Measurements from ENCODE around the gene THBD. TPM values are rescaled to one million over a fixed set of nuclear protein-coding genes. Genes with fewer than 3 reads are reported as not detected.

The THBD gene
- polyA plus RNA-seq, 1 donor: 5.7 TPM

DNA sequence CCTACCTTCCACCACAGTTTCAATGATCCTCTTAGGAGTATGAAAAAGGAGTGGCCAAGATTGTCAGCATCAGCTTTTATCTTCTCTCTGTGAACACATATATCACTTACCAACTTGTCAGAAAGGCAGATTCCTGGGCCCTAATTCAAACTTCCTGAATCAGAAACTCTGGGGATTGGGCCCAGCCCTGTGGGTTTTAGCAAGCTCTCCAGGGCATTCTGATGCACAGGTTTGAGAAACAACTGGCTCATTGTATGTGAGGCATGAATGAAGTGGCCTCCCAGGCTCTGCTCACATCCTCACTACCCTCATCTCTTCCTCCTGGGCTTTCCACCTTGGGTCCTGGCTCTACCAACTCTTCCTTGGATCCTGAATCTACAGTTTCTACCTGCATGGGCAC lies 13.2 kb upstream of the THBD start:
- H3K36me3 ChIP-seq (ENCODE audit: control insufficient read depth, insufficient read depth, low read length): no peaks in the 10 kb centered on the region
- no peaks in the 10 kb centered on the region for H3K9me3 ChIP-seq (ENCODE audit: control insufficient read depth, low read depth, low read length)
- no peaks in the 10 kb centered on the region for H3K27me3 ChIP-seq (ENCODE audit: control insufficient read depth, insufficient read depth, low read length)
- H3K4me1 ChIP-seq (ENCODE audit: control insufficient read depth, insufficient read depth, low read length): peaks cover 3% of the 10 kb centered on the region
- H3K4me3 ChIP-seq (ENCODE audit: low read length): no peak overlapping the region
- H3K27ac ChIP-seq (ENCODE audit: low read length): no peak overlapping the region
- DNase-seq: no peak

- Histone ChIP-seq H3K27ac (ENCODE audit: low read length) (no peak overlapping the region), H3K9me3 (ENCODE audit: control insufficient read depth, low read depth, low read length) (no peaks in the 10 kb centered on the region), H3K4me3 (ENCODE audit: low read length) (no peak overlapping the region), H3K36me3 (ENCODE audit: control insufficient read depth, insufficient read depth, low read length) (no peaks in the 10 kb centered on the region), H3K4me1 (ENCODE audit: control insufficient read depth, insufficient read depth, low read length) (peaks cover 3% of the 10 kb centered on the region), H3K27me3 (ENCODE audit: control insufficient read depth, insufficient read depth, low read length) (no peaks in the 10 kb centered on the region)
- peak in 1 of 2 donors; percentile 38 for DNase-seq
- WGBS (ENCODE audit: insufficient coverage, low lambda C conversion rate): 100% methylated on average over 1 of the region's 8 CpGs
Measured at GRCh38 chr20:23061734-23062561, 12.5 kb upstream of the THBD start.

DNA sequence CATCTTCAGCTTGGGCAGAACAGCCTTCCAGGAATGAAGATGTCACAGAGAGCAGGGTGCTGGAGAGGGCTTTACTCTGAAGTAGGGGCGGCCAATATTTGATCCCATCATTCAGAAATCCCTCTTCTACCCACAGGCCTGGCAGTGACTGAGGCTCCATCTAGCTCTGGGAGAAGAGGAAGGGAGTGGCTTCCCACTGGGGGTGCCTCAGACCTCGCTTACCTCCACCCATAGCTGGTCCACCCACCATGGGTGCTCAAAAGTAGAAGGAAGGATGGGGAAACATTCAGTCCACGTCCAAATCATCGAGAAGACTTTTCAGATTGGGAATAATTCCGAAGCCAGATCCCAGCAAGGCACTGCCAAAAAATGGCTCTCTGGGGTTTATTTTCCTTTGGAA lies 11.8 kb upstream of the THBD start:
- Histone ChIP-seq H3K9me3 (ENCODE audit: control insufficient read depth, low read depth, low read length) (no peaks in the 10 kb centered on the region), H3K4me1 (ENCODE audit: control insufficient read depth, insufficient read depth, low read length) (peaks cover 3% of the 10 kb centered on the region), H3K27ac (ENCODE audit: low read length) (no peak overlapping the region), H3K36me3 (ENCODE audit: control insufficient read depth, insufficient read depth, low read length) (no peaks in the 10 kb centered on the region), H3K4me3 (ENCODE audit: low read length) (no peak overlapping the region), H3K27me3 (ENCODE audit: control insufficient read depth, insufficient read depth, low read length) (no peaks in the 10 kb centered on the region)
- no peak for DNase-seq
- 100% methylated on average over 1 of the region's 5 CpGs for WGBS (ENCODE audit: insufficient coverage, low lambda C conversion rate)

DNA sequence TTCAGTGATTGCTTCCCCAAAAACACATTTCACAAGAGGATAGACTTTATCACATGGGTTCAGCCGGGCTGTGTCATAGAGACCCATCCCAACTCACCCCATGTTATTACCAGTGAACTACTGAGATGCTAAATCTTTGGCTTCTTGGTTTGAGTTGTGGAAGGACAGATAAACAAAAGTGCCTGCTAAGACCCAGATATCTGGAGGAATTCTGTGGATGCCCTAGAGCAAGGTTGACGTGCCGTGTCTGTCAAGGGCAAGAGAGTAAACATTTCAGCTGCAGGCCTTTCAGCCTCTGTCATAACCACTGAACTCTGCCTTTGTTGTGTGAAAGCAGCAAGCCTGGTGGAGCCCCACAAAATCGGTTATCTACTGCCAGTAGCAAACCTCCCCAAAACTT lies 11.2 kb upstream of the THBD start:
- Histone ChIP-seq H3K9me3 (ENCODE audit: control insufficient read depth, low read depth, low read length) (no peaks in the 10 kb centered on the region), H3K4me3 (ENCODE audit: low read length) (no peak overlapping the region), H3K27ac (ENCODE audit: low read length) (no peak overlapping the region), H3K27me3 (ENCODE audit: control insufficient read depth, insufficient read depth, low read length) (no peaks in the 10 kb centered on the region), H3K36me3 (ENCODE audit: control insufficient read depth, insufficient read depth, low read length) (no peaks in the 10 kb centered on the region), H3K4me1 (ENCODE audit: control insufficient read depth, insufficient read depth, low read length) (peaks cover 3% of the 10 kb centered on the region)
- WGBS (ENCODE audit: insufficient coverage, low lambda C conversion rate): no CpG with 5 or more reads among the region's 4 CpGs
- no peak for DNase-seq

DNA sequence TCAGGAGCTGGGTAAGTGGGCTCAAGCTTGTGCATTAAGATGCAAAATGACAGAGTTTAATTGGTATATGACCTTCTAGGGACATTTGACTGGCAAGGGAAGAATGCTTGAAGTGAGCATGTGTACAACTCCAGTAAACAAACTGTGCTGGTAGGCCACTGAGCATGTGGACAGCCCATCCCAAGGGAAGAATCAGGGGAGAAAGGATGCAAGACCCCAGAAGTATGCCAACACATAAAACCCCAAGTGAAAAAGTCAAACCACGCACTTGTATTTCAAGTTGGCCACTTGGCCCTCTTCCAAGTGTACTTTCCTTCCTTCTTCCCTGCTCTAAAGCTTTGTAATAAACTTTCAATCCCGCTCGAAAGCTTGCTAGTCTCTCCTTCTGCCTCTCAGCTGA lies 10.4 kb upstream of the THBD start:
- Histone ChIP-seq H3K27me3 (ENCODE audit: control insufficient read depth, insufficient read depth, low read length) (no peaks in the 10 kb centered on the region), H3K36me3 (ENCODE audit: control insufficient read depth, insufficient read depth, low read length) (no peaks in the 10 kb centered on the region), H3K27ac (ENCODE audit: low read length) (no peak overlapping the region), H3K9me3 (ENCODE audit: control insufficient read depth, low read depth, low read length) (no peaks in the 10 kb centered on the region), H3K4me1 (ENCODE audit: control insufficient read depth, insufficient read depth, low read length) (peaks cover 3% of the 10 kb centered on the region), H3K4me3 (ENCODE audit: low read length) (no peak overlapping the region)
- whole genome bisulfite sequencing (ENCODE audit: insufficient coverage, low lambda C conversion rate): 72% methylated on average over 2 of the region's 3 CpGs
- no peak for DNase-seq

GRCh38 chr20:23059001-23059400 lies 9.5 kb upstream of the THBD start:
- Histone ChIP-seq H3K4me3 (ENCODE audit: low read length) (no peak overlapping the region), H3K4me1 (ENCODE audit: control insufficient read depth, insufficient read depth, low read length) (peaks cover 3% of the 10 kb centered on the region), H3K27ac (ENCODE audit: low read length) (no peak overlapping the region), H3K27me3 (ENCODE audit: control insufficient read depth, insufficient read depth, low read length) (peaks cover 4% of the 10 kb centered on the region), H3K36me3 (ENCODE audit: control insufficient read depth, insufficient read depth, low read length) (no peaks in the 10 kb centered on the region), H3K9me3 (ENCODE audit: control insufficient read depth, low read depth, low read length) (no peaks in the 10 kb centered on the region)
- no peak for DNase-seq
- WGBS (ENCODE audit: insufficient coverage, low lambda C conversion rate): 89% methylated on average over 3 of the region's 3 CpGs

- Histone ChIP-seq H3K4me3 (ENCODE audit: low read length) (no peak overlapping the region), H3K27ac (ENCODE audit: low read length) (no peak overlapping the region), H3K4me1 (ENCODE audit: control insufficient read depth, insufficient read depth, low read length) (peaks cover 3% of the 10 kb centered on the region), H3K36me3 (ENCODE audit: control insufficient read depth, insufficient read depth, low read length) (no peaks in the 10 kb centered on the region), H3K9me3 (ENCODE audit: control insufficient read depth, low read depth, low read length) (no peaks in the 10 kb centered on the region), H3K27me3 (ENCODE audit: control insufficient read depth, insufficient read depth, low read length) (peaks cover 9% of the 10 kb centered on the region)
- no peak for DNase-seq
- WGBS (ENCODE audit: insufficient coverage, low lambda C conversion rate): no CpG with 5 or more reads among the region's 1 CpG
Measured at GRCh38 chr20:23058240-23058639, 8.8 kb upstream of the THBD start.

GRCh38 chr20:23052904-23053303 lies 3.4 kb upstream of the THBD start:
- WGBS (ENCODE audit: insufficient coverage, low lambda C conversion rate): 100% methylated on average over 2 of the region's 5 CpGs
- no peak overlapping the region for H3K4me3 ChIP-seq (ENCODE audit: low read length)
- no peaks in the 10 kb centered on the region for H3K9me3 ChIP-seq (ENCODE audit: control insufficient read depth, low read depth, low read length)
- peaks cover 60% of the 10 kb centered on the region for H3K27me3 ChIP-seq (ENCODE audit: control insufficient read depth, insufficient read depth, low read length)
- peaks cover 2% of the 10 kb centered on the region for H3K4me1 ChIP-seq (ENCODE audit: control insufficient read depth, insufficient read depth, low read length)
- no peak overlapping the region for H3K27ac ChIP-seq (ENCODE audit: low read length)
- H3K36me3 ChIP-seq (ENCODE audit: control insufficient read depth, insufficient read depth, low read length): no peaks in the 10 kb centered on the region
- DNase-seq: no peak

- H3K4me3 ChIP-seq (ENCODE audit: low read length): peak overlapping the region; percentile 35
- H3K36me3 ChIP-seq (ENCODE audit: control insufficient read depth, insufficient read depth, low read length): no peaks in the 10 kb centered on the region
- H3K27me3 ChIP-seq (ENCODE audit: control insufficient read depth, insufficient read depth, low read length): peaks cover 75% of the 10 kb centered on the region
- peaks cover 4% of the 10 kb centered on the region for H3K4me1 ChIP-seq (ENCODE audit: control insufficient read depth, insufficient read depth, low read length)
- no CpG with 5 or more reads among the region's 46 CpGs for WGBS (ENCODE audit: insufficient coverage, low lambda C conversion rate)
- H3K27ac ChIP-seq (ENCODE audit: low read length): no peak overlapping the region
- no peaks in the 10 kb centered on the region for H3K9me3 ChIP-seq (ENCODE audit: control insufficient read depth, low read depth, low read length)
- peak; percentile 57 to 70 for DNase-seq
Measured at GRCh38 chr20:23050847-23051627, 1.6 kb upstream of the THBD start.

GRCh38 chr20:23050076-23050838 lies 785 bp upstream of the THBD start:
- no peaks in the 10 kb centered on the region for H3K36me3 ChIP-seq (ENCODE audit: control insufficient read depth, insufficient read depth, low read length)
- no CpG with 5 or more reads among the region's 48 CpGs for WGBS (ENCODE audit: insufficient coverage, low lambda C conversion rate)
- peaks cover 80% of the 10 kb centered on the region for H3K27me3 ChIP-seq (ENCODE audit: control insufficient read depth, insufficient read depth, low read length)
- DNase-seq: peak in 1 of 2 donors; percentile 48
- H3K27ac ChIP-seq (ENCODE audit: low read length): no peak overlapping the region
- peaks cover 4% of the 10 kb centered on the region for H3K4me1 ChIP-seq (ENCODE audit: control insufficient read depth, insufficient read depth, low read length)
- no peaks in the 10 kb centered on the region for H3K9me3 ChIP-seq (ENCODE audit: control insufficient read depth, low read depth, low read length)
- H3K4me3 ChIP-seq (ENCODE audit: low read length): peak overlapping the region; percentile 35
